ENCODE results near the gene NDUFAF8.
"Not testable (repeated sequence)": the region's sequence is repeated elsewhere in the genome, so short reads cannot be mapped to it uniquely, and the experiment has no call there.

Gene NDUFAF8

DNA sequence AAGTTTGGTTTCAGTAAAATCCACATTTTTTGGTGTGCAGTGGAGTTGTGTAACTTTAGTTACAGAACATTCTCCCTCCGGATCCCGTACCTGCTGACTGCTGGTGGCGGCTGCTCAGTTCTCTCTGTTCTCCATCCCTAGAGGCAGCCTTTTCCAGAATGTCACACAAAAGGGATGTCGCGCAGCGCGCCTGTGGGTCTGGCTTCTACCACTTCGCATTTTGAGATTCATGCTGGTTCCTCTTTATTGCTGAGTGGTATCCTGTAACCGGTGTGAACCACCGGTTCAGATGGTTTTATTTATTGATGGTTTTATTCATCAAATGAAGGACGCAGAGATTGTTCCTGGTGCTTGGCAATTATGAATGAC lies 15.4 kb upstream of the NDUFAF8 start:
- TF ChIP-seq, protein P1, sequence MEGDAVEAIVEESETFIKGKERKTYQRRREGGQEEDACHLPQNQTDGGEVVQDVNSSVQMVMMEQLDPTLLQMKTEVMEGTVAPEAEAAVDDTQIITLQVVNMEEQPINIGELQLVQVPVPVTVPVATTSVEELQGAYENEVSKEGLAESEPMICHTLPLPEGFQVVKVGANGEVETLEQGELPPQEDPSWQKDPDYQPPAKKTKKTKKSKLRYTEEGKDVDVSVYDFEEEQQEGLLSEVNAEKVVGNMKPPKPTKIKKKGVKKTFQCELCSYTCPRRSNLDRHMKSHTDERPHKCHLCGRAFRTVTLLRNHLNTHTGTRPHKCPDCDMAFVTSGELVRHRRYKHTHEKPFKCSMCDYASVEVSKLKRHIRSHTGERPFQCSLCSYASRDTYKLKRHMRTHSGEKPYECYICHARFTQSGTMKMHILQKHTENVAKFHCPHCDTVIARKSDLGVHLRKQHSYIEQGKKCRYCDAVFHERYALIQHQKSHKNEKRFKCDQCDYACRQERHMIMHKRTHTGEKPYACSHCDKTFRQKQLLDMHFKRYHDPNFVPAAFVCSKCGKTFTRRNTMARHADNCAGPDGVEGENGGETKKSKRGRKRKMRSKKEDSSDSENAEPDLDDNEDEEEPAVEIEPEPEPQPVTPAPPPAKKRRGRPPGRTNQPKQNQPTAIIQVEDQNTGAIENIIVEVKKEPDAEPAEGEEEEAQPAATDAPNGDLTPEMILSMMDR (IDR thresholded peaks at IDR 0.05; ENCODE audit: low read depth, low read length), result no peak
- peaks cover 5% of the 10 kb centered on the region for H3K36me3 ChIP-seq
- no peak for DNase-seq
- no peaks in the 10 kb centered on the region for H3K9me3 ChIP-seq
- H3K4me3 ChIP-seq (ENCODE audit: low read depth, low read length), result no peak overlapping the region
- no peaks in the 10 kb centered on the region for H3K4me1 ChIP-seq
- no peaks in the 10 kb centered on the region for H3K27me3 ChIP-seq

DNA sequence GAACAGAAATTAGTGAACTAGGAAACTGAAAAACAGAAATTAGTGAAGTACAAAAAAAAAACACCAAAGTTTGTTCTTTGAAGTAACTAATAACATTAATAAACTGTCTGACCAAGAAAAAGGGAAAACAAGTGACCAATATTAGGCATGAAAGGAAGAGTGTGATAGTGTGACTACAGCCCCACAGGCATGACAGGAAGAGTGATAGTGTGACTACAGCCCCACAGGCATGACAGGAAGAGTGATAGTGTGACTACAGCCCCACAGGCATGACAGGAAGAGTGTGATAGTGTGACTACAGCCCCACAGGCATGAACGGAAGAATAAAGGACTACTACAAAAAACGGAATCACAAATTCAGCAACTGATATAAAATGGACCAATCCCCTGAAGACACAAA lies 11.5 kb upstream of the NDUFAF8 start:
- not testable (repeated sequence) for H3K4me3 ChIP-seq (ENCODE audit: low read depth, low read length); H3K36me3 ChIP-seq; H3K27me3 ChIP-seq; H3K9me3 ChIP-seq; DNase-seq; H3K4me1 ChIP-seq

DNA sequence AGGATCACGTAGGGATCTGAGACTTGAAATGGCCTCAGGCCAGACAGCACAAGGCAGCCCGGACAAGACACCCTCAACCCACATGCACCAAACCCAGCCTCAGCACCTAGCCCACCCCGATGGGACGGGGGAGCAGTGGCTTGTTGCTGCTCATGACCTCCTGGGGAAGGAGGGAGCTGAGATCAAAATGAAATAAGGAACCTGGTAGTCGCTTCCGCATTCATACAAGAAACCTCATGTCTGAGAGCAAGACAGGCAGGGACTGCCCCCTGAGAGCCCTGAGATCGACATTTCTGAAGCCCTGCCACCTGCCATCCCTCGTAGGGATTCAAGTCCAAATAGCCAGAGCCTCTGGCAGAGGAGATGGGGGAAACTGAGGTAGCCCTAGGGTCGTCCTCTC lies 10.7 kb upstream of the NDUFAF8 start:
- TF ChIP-seq, protein P1 (IDR thresholded peaks at IDR 0.05; ENCODE audit: low read depth, low read length), result no peak
- no peaks in the 10 kb centered on the region for H3K4me1 ChIP-seq
- H3K9me3 ChIP-seq, result no peaks in the 10 kb centered on the region
- H3K4me3 ChIP-seq (ENCODE audit: low read depth, low read length), result no peak overlapping the region
- H3K36me3 ChIP-seq, result no peaks in the 10 kb centered on the region; the same call in 1 of the 2 replicates
- DNase-seq, result no peak
- no peaks in the 10 kb centered on the region for H3K27me3 ChIP-seq

DNA sequence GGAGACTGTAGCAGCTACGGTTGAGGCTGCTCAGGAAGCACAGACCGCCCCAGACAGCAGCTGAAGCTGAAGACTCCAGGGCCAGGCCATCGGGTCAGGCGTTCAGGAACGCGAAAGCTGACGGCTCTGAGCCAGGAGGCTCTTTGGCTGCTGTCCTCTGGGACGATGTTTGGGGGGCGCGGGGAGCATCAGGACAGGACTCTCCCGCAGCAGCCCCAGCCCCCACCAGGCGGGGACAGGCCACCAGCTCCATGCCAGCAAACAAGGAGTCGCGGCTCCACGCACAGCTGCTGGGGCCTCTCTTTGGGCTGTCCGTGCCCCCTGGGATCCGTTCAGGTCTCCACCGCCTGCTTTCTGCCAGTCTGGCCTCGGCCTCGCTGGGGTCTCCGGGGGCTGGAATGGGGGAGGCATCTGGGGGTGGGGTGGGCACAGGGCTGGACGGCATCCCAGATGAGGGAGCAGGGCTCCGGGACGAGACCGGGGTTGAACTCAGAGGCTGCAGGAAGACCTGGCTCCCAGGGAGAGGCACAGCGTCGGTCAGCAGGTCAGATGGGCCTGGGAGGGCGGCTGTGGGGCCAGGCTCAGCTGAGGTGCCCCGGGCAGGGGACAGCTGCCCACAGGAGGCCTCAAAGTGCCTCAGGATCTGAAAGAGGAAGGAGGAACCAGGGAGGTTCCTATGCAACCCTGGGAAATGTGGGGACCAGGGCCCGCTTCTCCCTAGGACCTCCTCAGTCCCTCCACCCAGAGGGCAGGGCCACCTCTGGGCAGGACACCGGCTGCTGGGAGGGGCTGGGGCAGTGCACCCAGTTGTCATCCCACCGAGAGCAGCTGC lies 10.1 kb upstream of the NDUFAF8 start:
- TF ChIP-seq, protein P1 (IDR thresholded peaks at IDR 0.05; ENCODE audit: low read depth, low read length), result no peak
- no peaks in the 10 kb centered on the region for H3K4me1 ChIP-seq
- H3K27me3 ChIP-seq, result no peaks in the 10 kb centered on the region
- no peak for DNase-seq
- no peaks in the 10 kb centered on the region for H3K9me3 ChIP-seq
- H3K4me3 ChIP-seq (ENCODE audit: low read depth, low read length), result no peak overlapping the region
- H3K36me3 ChIP-seq, result no peaks in the 10 kb centered on the region; the same call in 1 of the 2 replicates

DNA sequence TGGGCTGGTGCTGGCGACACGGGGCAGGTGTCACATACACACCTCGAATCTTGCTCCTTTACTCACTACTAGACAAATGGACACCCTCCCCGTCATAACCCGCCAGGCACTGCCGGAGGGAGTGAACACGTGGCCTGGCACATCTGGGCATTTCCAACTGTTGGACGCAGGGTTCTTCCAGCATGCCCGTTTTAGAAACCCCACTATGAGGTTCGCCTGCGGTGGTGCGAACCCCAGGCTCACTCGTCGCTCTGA lies 9.5 kb upstream of the NDUFAF8 start:
- H3K4me1 ChIP-seq, result no peaks in the 10 kb centered on the region
- DNase-seq, result no peak
- TF ChIP-seq, protein P1 (IDR thresholded peaks at IDR 0.05; ENCODE audit: low read depth, low read length), result no peak
- H3K4me3 ChIP-seq (ENCODE audit: low read depth, low read length), result no peak overlapping the region
- no peaks in the 10 kb centered on the region for H3K27me3 ChIP-seq
- H3K9me3 ChIP-seq, result no peaks in the 10 kb centered on the region
- H3K36me3 ChIP-seq, result no peaks in the 10 kb centered on the region; the same call in 1 of the 2 replicates

DNA sequence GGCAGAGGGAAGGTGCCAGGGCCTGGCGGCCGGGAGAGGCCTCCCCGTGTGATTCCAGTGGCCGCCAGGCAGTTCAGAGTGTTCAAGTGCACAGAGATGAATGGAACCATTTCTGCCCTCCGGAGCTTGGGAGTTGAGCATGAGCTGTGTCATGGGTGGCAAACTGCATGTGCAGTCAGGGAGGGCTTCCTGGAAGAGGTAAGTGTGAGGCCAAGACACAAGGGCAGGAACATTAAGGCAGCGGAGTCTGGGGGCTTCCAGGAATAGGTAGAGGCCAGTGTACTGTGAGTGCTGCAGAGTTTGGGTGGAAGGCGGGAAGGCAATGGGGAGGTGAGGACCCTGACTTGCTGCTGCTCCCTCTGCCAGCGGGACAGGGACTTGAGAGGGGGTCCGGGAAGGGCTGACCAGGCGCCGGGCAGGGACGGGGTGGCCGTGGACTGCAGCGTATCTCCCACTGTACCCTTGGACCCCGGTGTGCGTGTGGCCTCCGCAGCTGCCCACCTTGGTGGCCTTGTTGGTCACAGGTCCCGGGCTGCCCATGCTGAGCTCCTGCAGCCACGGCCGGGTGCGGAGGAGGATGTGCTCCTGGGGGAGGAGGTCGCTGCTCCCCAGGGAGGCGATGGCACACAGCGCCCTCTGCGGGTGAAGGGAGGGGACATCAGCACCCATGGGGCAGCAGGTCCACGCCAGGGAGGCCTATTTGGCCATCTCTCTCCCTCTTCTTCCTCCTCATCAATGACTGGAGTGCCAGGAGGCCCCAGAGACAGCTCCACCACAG lies 8.9 kb upstream of the NDUFAF8 start:
- no peaks in the 10 kb centered on the region; the same call in 1 of the 2 replicates for H3K36me3 ChIP-seq
- no peaks in the 10 kb centered on the region for H3K9me3 ChIP-seq
- no peaks in the 10 kb centered on the region for H3K27me3 ChIP-seq
- H3K4me1 ChIP-seq, result no peaks in the 10 kb centered on the region
- no peak overlapping the region for H3K4me3 ChIP-seq (ENCODE audit: low read depth, low read length)
- DNase-seq, result no peak
- TF ChIP-seq, protein P1 (IDR thresholded peaks at IDR 0.05; ENCODE audit: low read depth, low read length), result peak; percentile 36
